ENCODE data around the gene AGT.

The AGT gene

DNA sequence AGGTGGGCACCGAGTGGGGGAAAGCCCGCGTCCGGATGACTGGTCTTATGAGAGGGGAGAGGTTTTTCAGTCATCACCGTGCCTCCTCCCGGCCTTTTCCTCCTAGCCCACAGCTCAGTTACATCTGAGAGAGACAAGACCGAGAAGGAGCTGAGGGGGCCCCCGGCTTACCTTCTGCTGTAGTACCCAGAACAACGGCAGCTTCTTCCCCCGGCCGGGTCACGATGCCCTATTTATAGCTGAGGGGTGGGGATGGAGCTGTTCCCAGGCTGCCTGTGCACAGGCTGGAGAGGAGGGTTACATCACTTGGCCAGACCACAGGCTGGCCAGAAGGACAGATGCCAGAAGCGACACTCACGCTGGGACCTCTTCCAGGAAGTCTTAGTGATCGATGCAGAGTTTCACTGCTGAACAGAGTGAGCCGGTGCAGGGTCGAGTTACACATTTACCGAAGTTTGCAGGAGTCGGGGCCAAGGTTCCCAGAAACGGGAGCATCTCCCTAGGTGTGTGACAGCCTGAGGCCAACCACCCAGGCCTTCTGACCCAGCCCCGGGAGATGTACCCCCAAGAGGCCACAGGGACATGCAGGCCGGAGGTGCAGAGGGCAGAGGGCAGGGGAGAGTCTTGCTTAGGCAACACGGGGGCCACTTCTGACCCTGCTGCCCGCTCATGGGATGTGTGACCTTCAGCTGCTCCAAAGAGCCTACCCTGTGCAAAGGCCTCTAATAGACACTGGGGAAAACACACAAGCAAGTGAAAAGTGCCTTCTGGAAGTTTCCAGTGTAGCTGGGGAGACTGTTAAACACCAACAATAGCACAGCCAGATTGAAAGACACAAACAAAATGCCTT lies at the start of gene AGT:
Gene AGT, minus strand, starts transcription at position 208 of the 850 bp plus-strand sequence. CDS start 3,299 bp downstream, outside the sequence.
- FAIRE-seq: no peak

DNA sequence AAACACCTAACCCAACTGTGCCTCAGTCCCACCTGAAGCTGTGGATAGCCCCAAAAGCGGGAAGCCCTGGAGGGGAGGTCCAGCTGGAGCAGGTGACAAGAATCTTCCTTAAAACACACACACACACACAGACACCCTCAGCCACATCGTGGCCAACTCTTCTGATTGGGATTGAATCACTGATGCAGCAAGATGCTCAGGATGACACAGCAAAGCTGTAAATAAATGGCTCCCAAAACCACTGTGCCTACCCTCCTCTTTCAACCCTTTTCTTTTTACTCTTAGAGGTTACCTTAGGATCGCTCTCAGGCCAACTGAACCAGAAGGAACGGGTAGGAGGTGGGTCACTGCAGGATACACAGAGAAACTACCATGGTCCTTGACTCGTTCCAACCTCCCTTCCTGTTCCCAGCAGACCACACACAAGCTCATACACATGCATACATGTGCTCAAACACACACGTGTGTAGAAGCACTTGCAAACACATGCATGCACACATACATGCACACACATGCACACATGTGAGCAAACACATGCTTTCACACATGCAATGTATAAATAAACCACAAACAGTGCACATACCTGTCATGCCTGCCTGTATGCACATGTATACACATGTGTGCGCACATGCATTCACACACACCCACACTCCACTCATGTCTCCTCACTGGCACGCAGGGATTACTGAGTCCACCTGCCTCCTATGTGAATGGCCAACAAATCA lies 47.7 kb upstream of the AGT start:
- FAIRE-seq: no peak

DNA sequence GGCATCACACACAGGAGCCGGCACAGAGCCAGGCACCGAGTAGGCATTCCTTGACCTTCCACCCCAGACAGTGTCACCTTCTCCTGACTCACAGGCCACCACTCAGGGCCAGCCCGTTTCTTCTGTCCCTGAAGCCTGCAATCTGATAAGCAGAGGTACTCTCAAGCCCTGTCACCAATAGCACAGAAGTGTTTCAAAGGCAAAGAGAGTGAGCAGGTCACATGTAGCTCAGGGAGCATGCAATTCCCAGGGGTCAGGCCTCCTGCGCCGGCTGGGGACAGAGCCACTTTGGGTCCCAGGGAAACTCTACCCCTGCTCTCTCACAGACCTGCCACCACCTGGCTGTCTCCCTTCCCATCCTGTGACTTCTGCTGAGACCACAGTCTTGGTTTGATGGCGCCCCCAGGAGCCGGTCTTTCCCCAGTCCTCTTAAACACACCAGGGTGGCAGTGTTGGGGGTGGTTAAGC lies 46.5 kb upstream of the AGT start:
- no peak for FAIRE-seq

DNA sequence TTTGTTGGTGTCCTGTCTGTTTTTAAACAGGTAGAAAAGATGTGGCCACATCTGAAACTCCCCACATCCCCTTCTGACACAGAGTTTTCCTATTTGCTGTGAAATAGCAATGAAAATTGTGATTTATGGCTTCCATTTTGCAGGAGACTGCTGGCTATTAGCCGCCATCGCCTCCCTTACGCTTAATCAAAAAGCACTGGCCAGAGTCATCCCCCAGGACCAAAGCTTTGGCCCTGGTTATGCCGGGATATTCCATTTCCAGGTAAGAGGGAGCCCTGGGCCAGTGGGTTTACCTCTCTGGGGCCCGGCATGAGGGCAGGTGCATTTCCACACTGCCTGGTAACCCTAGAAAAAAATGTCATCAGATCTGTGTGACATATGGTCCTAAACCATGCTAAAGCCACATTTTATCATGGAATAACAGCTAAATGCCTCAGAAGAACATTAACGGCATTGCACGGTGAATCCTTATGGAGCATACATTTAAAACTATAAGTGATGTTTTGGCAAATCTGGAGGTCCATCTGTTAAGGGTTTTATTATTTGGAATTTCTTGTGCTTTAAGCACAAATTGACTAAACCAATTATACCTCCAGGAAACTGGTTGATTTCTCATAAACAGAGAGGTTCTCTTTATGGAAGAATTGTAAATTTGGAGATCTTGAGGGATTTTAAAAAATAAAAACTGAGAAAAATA lies 45.6 kb upstream of the AGT start:
- FAIRE-seq: no peak

DNA sequence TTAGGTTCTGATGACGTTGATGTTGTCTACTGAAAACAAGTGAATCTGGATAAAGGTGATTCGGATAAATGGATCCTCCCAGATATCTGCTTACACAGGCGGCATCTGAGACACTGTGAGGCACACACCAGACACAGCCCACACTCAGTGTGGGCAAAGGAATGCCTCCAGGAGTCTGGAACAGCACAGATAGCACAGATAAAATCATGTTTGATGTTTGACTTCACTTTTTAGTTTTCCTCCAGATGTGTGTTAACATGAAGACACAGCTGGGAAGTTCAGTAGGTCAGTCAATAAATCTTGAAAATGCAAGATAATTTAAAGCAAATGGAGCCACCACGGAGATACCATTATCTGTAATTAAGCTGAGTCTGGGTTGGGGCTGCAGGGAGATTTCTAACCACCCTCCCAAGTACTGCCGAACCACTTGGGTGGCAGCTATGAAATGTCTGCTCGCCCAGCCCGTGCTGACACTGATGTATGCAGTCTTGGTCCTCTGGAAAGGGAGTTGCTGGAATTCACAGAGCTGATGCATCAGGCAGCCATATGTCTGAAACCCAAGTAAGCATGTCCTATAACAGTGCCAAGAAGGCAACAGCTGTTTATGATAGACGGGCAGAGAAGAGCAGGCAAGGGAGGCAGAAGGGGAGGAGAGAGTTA lies 44.9 kb upstream of the AGT start:
- FAIRE-seq: no peak

DNA sequence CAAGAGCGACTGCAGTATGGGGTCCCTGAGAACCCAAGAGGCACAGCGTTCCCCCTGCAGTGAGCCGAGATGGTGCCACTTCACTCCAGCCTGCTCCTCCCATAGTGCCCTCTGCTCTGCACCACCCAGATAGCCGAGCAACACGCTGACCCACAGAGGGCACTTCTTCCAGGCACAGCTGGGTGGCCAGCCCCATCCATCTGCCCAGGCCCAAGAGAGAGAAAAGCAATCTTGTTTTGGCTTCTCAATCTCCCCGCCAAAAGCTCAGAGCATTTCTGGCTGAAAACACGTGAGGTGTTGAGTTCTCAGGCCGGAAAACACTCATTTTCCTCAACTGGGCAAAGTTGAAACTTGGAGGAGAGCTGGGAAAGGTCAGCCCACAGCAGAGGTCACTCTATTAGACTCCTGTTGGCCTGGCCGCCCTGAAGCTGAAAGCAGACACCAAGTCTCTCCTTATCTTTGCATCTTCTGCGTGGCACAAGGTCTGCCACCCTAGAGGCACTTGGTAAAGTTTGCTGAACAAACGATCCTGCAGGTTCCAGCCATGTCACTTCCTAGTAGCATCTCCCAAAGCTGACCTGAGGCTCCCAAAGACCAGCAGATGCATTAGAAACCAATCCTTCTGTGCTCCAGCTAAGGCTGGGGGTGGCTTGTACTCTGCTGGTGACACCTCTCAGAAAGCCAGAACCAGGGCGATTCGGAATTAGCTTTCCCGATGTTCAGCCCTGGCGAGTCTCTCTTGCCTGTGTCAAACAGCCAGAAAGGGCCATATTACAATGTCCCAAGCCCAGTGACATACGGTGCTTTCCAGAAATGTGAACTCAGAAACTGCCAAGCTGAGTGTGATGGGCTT lies 44.2 kb upstream of the AGT start:
- FAIRE-seq: no peak

DNA sequence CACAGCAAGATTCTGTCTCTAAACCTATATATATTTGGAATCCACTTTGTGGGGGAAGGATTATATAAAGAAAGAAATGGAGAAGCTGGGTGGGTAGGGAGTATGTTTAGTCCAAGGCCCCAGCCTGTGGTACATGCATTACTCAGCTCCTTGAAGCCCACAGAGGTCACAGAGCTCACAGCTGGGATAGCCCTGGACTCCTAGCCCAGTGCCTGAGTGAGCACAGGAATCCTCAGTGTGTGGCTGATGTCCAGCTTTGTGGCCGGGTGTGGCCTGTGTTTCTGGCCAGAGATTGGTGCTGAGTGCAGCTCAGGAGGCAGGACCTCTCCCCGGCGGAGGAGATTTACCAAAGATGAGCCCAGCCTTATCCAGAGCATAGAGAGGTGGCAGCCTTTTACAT lies 40.9 kb upstream of the AGT start:
- FAIRE-seq: no peak

DNA sequence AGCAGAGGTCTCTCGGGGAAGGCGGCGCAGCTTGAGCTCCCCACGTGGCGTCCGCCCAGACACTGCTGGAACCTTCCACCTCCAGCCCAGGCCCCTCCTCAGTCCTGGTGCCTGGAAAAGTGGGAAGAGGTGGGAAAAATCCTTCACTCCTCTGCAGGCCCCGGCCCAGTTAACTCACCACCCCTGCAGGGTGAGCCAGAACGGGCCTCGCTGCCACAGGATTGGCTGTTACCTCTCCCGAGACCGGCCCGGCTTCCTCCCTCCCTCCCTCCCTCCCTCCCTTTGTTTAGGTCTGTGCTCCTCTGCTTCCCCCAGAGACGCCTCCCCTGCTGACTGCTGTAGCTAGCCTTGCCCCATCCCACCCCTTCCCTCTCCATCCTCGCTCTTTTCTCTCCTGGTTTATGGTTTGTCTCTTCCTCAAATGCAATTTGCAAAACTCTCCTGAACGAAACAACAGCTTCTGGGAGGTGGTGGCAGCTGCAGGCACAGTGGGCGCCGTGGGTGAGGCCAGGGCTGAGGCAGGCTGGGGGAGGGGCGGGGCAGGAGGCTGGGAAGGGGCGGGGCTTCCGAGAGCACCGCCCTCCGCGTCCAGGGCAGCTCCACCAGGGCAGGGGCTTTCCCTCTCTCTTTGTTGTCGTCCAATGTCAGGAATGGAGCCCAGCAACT lies 39.8 kb upstream of the AGT start:
- FAIRE-seq: no peak

DNA sequence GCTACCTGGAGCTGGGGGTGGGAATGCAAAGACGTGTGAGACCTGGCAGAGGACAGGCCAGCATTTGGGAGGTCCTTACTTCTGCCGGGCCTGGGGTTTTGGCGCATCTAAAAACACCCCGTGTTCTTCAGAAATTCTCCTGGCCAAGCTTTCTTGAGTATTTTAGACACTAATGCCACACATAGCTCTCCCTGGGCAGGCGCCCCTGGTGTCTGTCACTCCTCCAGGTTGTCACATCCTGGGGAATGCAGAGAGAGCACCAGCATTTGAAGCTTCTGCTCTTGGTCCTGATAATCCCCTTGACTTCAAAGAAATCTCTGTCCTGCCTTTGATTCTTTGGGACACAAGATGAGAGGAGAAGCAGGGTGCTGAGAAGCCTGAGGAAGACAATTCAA lies 39.3 kb upstream of the AGT start:
- FAIRE-seq: no peak

DNA sequence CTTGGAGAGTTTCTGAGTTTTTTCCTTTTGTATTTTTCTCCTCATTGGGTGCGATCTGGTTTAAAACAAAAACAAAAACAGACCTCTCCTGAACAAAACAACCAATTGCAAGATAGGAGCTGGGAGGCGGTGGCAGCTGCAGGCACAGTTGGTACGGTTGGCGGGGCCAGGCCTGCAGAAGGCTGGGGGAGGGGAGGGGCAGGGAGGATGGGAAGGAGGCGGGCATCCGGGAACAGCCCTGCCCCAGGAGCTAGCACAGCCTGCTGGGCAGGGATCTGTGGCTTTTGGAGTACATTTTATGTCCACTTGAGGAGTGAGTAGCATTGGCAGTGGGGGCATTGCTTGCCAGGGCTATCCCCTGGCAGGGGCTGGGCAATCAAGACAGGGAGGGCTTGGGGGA lies 38.5 kb upstream of the AGT start:
- no peak for FAIRE-seq

DNA sequence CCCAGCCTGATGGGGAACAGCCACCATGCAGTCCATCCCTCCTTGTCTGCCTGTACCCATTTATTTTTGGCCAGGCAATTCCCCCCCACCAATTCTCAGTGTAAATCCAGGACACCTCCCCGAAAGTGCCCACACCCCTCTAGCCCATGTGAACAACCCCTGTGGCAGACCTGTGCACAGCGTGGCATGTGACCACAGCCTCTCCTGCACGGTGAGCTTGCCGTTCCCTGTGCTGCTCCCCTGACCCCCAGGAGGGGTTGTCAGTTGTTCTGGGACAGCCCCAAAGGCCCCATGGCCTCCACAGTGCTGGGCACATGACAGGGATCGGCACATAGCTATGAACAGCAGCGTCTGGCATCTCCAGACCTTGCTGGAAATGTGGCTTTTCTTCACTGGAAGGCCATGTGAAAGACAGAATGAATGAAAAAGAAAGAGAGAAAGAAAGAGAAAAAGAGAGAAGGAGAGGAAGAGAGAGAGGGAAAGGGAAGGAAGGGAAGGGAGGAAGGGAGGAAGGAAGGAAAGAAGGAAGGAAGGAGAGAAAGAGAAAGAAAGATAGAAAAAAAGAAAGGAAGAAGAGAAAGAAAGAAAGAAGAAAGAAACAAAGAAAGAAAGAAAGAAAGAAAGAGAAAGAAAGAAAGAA lies 37.2 kb upstream of the AGT start:
- no peak for FAIRE-seq

DNA sequence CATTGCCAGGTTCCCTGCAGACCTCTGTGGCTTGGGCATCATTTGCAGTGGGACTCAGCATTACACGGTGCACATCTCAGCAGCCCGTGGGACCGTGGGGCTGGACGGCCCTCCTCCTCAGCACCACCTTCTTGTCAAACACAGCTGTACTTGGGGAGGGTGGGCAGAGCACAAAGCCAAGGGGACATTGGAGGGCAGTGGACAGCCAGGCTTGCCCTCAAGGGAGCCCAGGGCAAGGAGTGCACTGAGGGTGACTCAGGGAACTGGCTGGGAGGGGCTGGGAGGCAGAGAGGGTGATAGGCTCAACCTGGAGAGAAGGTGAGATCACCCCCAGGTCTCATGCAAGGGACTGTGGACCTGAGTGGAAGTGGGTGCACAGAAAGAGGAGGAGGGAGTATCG lies 36.7 kb upstream of the AGT start:
- no peak for FAIRE-seq

DNA sequence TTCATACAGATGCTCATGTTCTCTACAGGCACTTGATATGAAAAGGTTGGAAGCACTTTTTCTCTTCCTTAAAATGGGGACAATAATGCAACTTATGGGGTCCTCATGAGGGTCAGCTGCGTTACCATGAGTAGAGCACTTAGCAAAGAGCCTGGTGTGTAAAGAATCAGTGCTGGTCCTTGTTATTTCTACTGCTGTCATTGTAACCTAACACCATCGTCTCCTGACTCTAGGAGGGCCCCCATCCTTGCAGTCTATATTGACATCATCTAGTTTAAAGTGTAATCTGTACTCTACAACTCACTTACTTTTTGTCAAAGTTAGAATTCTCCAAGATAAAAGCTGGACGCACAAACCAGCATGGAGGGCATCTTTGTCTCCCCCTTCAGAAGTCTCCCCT lies 35.7 kb upstream of the AGT start:
- no peak for FAIRE-seq

DNA sequence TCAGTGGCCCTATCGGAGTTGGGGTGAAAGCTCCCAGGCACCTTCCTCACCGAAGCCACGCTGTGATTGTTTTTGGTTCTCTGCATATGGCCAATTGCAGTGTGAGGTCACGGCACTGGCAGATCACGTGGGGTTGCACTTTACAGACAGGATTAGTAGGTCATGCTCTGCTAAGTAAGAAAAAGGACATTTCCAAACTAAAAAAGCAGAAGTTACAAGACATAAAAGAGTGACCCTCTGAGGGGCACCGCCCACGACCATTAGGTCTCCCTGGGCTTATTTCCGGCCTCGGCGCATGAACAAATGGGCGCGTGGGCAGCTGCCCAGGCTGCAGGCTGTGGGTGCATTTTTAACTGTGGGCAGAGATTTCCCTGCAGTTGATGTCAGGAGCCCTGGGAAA lies 35.2 kb upstream of the AGT start:
- no peak for FAIRE-seq

DNA sequence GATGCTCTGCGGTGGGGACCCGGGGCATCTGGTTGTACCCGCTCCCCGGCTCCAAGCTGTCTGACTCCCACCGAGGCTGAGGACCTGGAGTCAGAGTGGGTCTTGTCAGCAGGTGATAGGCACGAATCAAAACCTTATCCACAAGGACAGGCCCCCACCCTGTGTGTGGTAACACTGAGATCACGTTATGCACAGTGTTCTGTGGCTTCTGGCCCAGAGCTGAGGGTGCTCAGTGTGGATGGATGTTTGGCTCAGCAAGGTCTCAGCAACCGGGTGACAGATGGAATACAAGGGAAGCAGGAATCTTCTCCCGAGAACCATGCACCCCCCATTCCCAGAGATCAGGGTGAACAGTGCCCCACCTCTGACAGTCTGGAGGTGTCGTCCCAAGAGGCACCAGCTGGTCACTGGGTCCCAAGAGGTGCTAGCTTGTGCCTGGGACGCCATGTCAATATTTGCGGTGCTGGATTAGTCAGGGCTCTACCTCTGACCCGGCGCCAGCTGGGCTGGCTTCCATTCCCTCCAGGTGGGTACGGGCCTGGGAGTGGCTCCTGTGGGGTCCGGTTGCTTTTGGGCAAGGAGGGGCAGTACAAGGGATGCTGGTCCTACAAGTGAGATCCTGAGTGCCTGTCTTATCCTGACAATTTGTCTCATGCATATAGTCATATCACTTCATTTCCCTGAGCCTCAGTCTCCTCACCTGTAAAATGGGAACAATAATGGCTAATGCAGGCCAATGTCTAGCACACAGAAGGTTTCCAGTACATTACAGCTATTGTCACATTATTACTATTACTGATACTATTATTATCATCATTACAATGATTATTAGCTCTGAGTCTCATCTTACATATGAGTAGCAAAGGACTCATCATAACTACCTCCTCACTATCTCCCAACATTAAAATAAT lies 34.2 kb upstream of the AGT start:
- no peak for FAIRE-seq

DNA sequence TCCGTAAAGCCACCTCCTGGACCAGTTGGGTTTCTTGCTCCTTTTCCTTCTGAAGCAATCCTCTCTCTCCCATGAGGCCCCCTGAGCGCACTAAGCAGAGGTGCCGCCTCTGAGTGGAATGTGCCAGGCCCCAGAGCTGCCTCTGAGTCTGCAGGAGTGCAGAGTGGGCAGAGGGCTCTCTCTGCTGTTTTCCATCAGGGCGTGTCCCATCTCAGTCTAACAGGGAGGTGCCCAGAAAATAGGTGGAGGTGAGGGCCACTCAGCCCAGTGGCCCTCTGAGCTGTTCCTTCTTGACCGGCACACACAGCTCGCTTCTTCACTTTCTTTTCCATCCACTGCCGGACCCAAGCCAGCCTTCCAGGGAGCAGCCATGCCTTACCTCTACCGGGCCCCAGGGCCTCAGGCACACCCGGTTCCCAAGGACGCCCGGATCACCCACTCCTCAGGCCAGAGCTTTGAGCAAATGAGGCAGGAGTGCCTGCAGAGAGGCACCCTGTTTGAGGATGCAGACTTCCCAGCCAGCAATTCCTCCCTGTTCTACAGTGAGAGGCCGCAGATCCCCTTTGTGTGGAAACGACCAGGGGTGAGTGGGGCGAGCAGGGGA lies 33.3 kb upstream of the AGT start, which contains the start of gene CAPN9:
Gene CAPN9, plus strand, starts transcription at position 262 of the 604 bp plus-strand sequence. Its CDS starts 109 bp downstream, at position 371.
- no peak for FAIRE-seq

DNA sequence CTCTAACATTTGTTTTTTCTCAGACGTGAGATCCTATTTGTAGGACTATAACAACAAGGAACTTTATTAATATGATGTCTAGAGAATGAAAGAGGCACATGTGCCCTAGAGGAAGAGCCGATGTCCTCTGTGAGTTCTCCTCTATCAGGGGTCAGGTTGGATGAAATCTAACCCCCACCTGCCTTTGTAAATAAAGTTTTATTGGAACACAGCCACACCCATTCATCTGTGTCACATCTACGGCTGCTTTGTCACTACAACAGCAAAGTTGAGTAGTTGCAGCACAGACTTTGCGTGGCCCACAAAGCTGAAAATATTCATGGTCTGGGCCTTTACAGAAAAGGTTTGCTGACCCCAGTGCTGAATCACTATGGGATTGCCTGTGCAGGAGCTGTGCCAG lies 32.7 kb upstream of the AGT start:
- FAIRE-seq: no peak

DNA sequence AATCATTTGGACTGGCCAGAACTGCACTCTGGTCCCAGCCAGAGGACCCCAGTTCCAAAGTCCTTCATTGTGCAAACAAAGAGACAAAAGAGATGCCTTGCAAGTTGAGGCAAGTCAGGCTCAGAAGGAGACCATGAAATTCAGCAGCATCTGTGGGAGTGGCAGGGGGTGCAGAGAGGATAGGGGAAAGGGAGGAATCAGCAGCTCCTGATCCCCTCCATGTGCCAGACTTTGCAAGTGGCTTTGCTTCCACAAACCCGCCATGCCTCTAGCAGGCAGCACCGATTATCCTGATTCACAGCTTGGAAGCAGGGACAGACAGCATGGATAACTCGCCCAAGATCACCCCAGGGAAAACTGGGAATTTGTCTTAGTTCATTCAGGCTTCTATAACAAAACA lies 31.1 kb upstream of the AGT start:
- no peak for FAIRE-seq

DNA sequence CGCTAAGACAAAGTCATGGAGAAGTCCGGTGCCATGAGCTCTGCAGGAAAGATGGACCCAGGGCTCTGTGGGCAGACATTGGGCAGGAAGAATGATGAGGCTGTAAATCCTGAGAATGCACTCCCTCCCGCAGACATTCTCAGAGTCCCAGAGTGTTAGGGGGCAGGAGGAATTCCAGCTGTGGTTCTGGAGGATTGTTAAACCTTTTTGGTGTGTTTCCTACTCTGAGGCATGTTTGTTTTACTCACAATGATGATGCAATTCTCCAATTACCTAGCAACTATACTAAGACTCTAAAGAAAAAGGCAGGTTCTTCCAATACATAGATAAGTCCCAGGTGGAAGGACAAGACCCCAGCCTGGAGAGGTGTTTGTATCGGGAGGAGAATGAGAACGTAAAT lies 30.5 kb upstream of the AGT start:
- FAIRE-seq: no peak

All from TTC549 (cell line).